ENCODE results near the gene TMEM181.

TMEM181 gene

DNA sequence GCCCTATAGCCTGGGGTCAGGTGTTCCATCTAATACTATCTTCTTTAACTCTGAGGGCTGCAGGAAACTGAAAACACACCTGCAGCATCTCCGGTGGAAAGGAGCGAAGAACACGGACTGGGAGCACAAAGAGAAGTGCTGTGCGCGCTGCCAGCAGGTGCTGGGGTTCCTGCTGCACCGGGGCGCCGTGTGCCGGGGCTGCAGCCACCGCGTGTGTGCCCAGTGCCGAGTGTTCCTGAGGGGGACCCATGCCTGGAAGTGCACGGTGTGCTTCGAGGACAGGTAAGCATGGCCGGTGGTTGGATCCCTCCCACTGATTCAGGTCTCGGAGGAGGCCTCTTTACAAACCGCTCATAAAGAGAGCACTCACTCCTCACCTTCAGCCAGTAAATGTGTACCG lies 105.4 kb downstream of the TMEM181 start:
- Histone ChIP-seq H3K27ac (no peak overlapping the region), H2AFZ (ENCODE audit: low read depth) (no peak overlapping the region), H3K36me3 (ENCODE audit: insufficient read depth) (no peaks in the 10 kb centered on the region), H3K4me1 (ENCODE audit: low read depth, poor library complexity, severe bottlenecking) (no peaks in the 10 kb centered on the region), H4K20me1 (ENCODE audit: insufficient read depth) (no peaks in the 10 kb centered on the region), H3K27me3 (ENCODE audit: insufficient read depth, low read depth) (no peaks in the 10 kb centered on the region), H3K4me2 (no peak overlapping the region), H3K79me2 (ENCODE audit: insufficient read depth, low read depth) (no peaks in the 10 kb centered on the region), H3K4me3 (IDR thresholded peaks at IDR 0.05; ENCODE audit: insufficient read depth, low read depth, low read length) (no peak overlapping the region), H3K9ac (no peak overlapping the region)
- TF ChIP-seq, protein P1, sequence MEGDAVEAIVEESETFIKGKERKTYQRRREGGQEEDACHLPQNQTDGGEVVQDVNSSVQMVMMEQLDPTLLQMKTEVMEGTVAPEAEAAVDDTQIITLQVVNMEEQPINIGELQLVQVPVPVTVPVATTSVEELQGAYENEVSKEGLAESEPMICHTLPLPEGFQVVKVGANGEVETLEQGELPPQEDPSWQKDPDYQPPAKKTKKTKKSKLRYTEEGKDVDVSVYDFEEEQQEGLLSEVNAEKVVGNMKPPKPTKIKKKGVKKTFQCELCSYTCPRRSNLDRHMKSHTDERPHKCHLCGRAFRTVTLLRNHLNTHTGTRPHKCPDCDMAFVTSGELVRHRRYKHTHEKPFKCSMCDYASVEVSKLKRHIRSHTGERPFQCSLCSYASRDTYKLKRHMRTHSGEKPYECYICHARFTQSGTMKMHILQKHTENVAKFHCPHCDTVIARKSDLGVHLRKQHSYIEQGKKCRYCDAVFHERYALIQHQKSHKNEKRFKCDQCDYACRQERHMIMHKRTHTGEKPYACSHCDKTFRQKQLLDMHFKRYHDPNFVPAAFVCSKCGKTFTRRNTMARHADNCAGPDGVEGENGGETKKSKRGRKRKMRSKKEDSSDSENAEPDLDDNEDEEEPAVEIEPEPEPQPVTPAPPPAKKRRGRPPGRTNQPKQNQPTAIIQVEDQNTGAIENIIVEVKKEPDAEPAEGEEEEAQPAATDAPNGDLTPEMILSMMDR (conservative IDR thresholded peaks at IDR 0.05; ENCODE audit: low read depth, low read length) = no peak

DNA sequence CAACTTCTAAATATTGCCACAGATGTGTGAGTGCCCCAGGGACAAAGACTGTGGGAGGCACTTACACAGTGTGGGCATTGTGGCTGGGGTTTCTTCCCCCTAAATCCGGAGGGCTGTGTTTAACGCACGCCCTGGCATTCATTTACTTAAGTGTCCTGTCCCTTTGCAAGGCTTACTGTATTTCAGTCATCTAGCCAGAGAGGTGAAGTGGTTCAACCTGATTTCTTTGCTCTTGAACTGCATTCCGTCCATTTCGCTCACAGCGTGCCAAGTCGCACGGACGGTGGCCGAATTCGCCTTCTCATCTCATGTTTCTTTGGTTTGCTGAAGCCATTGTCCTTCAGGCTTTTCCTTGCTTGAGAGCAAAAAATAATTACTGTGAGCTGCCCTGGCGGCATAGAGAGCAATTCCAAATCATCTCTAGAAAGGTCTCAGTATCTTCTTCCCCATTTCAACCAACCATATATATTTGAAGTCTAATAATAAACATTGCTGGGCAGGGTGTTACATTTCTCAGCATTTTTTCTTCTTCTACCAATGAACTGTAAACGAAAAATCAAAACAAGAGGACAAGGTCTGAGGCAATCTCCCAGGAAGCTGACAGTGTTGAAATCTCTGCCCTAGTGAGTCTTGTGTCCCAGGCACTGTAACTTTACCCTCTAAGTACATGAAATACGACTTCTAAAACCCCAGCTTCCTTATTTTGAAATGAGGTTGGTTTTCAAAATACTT lies 106.9 kb downstream of the TMEM181 start:
- Histone ChIP-seq H3K4me2 (no peak overlapping the region), H3K4me3 (IDR thresholded peaks at IDR 0.05; ENCODE audit: insufficient read depth, low read depth, low read length) (no peak overlapping the region), H3K27me3 (ENCODE audit: insufficient read depth, low read depth) (no peaks in the 10 kb centered on the region), H3K9ac (no peak overlapping the region), H3K36me3 (ENCODE audit: insufficient read depth) (no peaks in the 10 kb centered on the region), H3K4me1 (ENCODE audit: low read depth, poor library complexity, severe bottlenecking) (no peaks in the 10 kb centered on the region), H3K27ac (no peak overlapping the region), H3K79me2 (ENCODE audit: insufficient read depth, low read depth) (no peaks in the 10 kb centered on the region), H2AFZ (ENCODE audit: low read depth) (no peak overlapping the region), H4K20me1 (ENCODE audit: insufficient read depth) (no peaks in the 10 kb centered on the region)
- TF ChIP-seq, protein P1 (conservative IDR thresholded peaks at IDR 0.05; ENCODE audit: low read depth, low read length) = no peak

DNA sequence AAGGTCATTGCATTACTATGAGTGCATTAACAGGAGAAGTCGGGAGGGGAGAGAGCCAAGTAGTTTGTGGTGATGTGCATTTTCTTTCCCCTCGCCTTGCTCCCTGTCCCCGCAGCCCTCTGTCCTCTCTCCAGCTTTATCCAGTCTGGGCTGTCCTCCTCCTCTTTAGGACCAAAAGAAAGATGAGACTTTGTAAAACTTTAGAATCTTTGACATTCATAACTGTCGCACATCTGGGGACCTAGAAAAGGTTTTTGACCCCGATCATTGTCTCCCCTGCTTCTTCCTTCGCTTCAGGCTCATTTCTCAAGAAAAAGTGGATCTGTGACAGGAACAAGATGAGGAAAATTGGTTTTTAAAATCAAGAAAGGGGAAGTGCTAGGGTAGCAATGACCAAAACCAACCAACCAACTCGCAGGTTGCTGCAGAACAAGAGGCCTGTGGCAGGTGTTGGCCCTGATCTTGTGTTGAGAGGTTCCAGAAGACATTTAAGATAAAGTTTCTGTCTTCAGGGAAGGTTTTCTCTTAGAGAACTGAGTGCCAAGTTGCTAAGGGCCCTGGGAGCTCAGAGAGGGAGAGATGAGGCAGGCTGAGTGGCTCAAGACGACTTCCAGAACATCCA lies 107.6 kb downstream of the TMEM181 start:
- Histone ChIP-seq H3K4me3 (IDR thresholded peaks at IDR 0.05; ENCODE audit: insufficient read depth, low read depth, low read length) (no peak overlapping the region), H3K4me2 (no peak overlapping the region), H3K79me2 (ENCODE audit: insufficient read depth, low read depth) (no peaks in the 10 kb centered on the region), H3K4me1 (ENCODE audit: low read depth, poor library complexity, severe bottlenecking) (no peaks in the 10 kb centered on the region), H4K20me1 (ENCODE audit: insufficient read depth) (no peaks in the 10 kb centered on the region), H3K27ac (no peak overlapping the region), H3K9ac (no peak overlapping the region), H3K36me3 (ENCODE audit: insufficient read depth) (no peaks in the 10 kb centered on the region), H2AFZ (ENCODE audit: low read depth) (no peak overlapping the region), H3K27me3 (ENCODE audit: insufficient read depth, low read depth) (no peaks in the 10 kb centered on the region)
- TF ChIP-seq, protein P1 (conservative IDR thresholded peaks at IDR 0.05; ENCODE audit: low read depth, low read length) = no peak

DNA sequence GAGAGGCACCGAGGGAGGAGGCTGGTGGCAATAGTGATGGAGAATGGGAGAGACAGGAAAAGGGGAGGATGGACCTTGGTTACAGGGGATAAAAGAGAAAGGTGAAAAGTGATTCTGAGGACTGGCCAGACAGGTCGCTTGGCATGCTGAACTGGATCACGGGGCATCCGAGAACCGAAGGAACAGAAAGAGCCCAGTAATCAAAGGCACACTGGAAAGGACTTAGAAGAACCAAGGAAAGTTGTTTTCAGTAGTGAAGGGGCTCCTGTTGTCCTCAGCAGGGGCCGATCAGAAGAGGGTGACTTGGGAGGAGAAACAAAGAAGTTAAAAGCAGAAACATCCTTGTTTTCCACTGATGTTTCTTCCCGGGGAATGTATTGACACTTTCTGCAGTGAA lies 108.8 kb downstream of the TMEM181 start:
- no peak overlapping the region for H3K9ac ChIP-seq
- H3K27me3 ChIP-seq (ENCODE audit: insufficient read depth, low read depth) = no peaks in the 10 kb centered on the region
- H3K27ac ChIP-seq = no peak overlapping the region
- TF ChIP-seq, protein P1 (conservative IDR thresholded peaks at IDR 0.05; ENCODE audit: low read depth, low read length) = no peak
- no peaks in the 10 kb centered on the region for H3K4me1 ChIP-seq (ENCODE audit: low read depth, poor library complexity, severe bottlenecking)
- H3K36me3 ChIP-seq (ENCODE audit: insufficient read depth) = no peaks in the 10 kb centered on the region
- no peaks in the 10 kb centered on the region for H3K79me2 ChIP-seq (ENCODE audit: insufficient read depth, low read depth)
- H2AFZ ChIP-seq (ENCODE audit: low read depth) = no peak overlapping the region
- no peaks in the 10 kb centered on the region for H4K20me1 ChIP-seq (ENCODE audit: insufficient read depth)
- H3K4me2 ChIP-seq = no peak overlapping the region
- no peak overlapping the region for H3K4me3 ChIP-seq (IDR thresholded peaks at IDR 0.05; ENCODE audit: insufficient read depth, low read depth, low read length)
